ENCODE data around the gene ARHGEF38.

Gene ARHGEF38

GRCh38 chr4:105551965-105552746, at the start of gene ARHGEF38:
TSS of gene ARHGEF38 (plus strand) at chr4:105552620. CDS start at chr4:105552766, 146 bp downstream.
- DNase-seq (ENCODE audit: low read depth in 2 of 2): no peak

DNA sequence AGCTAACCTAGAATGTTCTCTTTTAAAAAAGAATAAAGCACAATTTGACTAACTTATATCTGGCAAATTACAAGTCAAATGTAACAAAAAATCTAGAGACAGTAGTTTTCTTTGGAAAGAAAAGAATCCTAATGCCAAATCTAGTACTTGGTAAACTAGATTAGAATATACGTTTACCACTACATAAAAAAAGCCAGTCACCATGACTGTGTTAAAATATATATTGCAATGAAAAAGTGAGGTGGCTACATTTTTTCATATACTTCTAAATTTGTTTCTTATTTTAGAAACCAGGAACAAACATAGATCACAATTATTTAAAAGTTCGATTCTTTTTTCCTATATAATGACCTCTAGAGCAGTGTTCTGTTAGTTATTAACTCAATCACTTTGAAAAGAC, 48.9 kb upstream of the ARHGEF38 start:
- DNase-seq (ENCODE audit: low read depth in 2 of 2): no peak

DNA sequence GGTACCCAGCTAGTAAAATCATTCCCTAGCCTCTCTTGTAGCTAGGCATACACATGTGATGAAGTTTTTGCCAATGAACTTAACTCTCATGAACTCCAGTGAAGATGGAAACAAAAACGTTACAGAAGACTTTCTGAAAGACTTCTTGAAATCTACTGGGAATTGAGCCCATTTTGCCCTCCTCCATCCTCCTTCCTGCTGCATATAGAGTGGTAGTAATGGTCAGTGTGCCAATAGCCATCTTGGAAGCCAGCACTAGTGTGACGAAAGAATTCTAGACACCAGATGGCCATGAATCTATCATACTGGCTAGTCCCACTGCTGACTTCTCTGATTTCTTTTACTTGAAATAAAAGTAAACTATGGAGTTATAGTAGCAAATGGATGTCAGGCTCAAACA, 47.7 kb upstream of the ARHGEF38 start:
- DNase-seq (ENCODE audit: low read depth in 2 of 2): no peak

- DNase-seq (ENCODE audit: low read depth in 2 of 2): no peak
Observed at GRCh38 chr4:105509291-105509690, 43.1 kb upstream of the ARHGEF38 start.

DNA sequence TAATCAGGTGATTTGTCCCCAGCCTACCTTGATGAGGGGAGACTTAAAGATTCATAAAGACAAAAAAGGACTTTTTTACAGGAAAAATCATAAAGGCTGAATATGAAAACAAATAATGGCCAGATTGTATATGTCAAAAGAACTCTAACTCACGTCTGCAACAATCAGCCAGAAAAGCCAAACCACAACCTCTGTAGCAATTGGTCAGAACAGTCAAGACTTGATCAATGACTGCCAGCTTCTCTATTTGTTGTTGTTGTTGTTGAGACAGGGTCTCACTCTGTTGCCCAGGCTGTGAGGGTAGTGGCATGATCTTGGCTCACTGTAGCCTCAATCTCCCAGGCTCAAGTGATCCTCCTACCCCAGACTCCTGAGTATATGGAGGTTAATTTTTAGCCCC, 42.7 kb upstream of the ARHGEF38 start:
- DNase-seq (ENCODE audit: low read depth in 2 of 2): no peak

DNA sequence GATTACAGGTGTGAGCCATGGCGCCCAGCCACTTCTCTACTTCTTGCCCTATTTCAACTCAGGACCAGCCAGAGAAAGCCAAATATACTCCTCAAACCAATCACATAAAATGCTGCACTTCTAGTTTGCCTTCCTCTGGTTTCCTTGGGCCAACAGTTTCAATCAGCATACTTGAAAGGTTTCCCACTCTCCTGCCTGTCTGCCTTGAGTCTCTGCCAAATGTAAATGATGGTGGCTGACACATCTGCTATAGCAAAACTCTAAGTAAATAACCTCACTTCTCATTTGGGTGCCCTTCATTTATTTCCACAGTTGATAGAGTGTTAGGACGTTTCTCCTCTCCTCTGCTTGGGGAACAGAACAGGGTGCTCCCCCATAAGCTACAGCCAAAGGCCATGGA, 42.2 kb upstream of the ARHGEF38 start:
- no peak for DNase-seq (ENCODE audit: low read depth in 2 of 2)

- no peak for DNase-seq (ENCODE audit: low read depth in 2 of 2)
Observed at GRCh38 chr4:105520819-105521790, 31.3 kb upstream of the ARHGEF38 start.

DNA sequence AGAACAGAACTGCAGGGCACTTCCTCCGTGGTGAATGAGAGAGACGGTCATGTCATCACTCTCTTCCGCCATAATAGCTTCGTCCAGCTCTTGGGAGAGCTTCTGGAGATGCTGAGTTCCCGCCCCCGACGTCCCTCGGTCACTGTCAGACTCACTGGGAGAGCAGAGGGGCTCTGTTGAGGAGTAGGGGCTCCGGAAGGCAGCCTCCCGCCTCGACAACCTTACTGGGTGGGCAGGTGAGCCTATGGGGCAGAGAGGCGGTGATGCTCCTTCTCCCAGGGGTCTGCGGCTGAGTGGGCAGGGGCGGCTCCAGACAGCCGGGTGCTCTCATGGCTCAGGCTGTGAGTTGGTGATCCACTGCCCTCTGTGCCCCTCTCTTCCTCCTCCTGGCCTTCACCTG, 25.8 kb upstream of the ARHGEF38 start:
- DNase-seq (ENCODE audit: low read depth in 2 of 2): no peak

GRCh38 chr4:105527081-105527480, 25.3 kb upstream of the ARHGEF38 start:
- no peak for DNase-seq (ENCODE audit: low read depth in 2 of 2)

- DNase-seq (ENCODE audit: low read depth in 2 of 2): no peak
Observed at GRCh38 chr4:105536601-105537000, 15.8 kb upstream of the ARHGEF38 start.

DNA sequence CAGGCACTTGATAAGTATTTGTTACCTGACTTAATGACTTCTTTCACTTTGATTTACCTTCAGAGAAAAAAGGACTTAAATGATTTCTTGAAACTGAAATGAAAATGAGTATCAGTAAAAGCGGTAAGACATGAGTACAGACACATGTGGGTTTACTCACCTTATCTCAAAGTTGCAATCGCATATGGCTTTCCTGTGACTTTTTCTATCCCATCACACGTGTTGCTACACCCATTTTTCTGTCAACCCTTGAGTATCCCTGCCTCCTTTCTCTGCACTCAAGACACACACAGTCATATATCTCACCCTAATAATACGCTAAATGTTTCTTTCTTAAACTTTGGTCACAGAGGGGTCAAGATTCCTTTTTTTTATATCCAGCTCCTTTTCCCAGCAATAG, 11.0 kb upstream of the ARHGEF38 start:
- DNase-seq (ENCODE audit: low read depth in 2 of 2): no peak

GRCh38 chr4:105542039-105542438, 10.4 kb upstream of the ARHGEF38 start:
- DNase-seq (ENCODE audit: low read depth in 2 of 2): no peak

DNA sequence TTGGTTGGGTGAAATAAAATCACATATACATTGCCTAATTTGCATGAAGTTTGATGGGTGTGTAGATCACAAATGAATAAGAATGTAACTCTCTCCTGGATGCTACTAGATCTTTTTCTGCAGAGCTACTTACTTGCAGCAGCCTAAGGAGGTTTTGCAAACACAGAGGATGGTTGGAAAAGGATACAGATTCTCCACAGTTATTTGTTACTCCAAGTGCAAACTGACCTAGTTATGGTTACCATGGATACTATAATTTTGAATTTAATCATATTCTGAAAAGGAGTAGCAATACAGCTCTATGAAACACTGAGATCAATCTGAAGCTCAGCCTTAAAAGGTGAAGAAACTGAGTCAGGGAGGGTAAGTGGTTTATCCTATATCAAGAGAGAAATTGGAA, 9.1 kb upstream of the ARHGEF38 start:
- no peak for DNase-seq (ENCODE audit: low read depth in 2 of 2)

GRCh38 chr4:105543881-105544280, 8.5 kb upstream of the ARHGEF38 start:
- no peak for DNase-seq (ENCODE audit: low read depth in 2 of 2)

GRCh38 chr4:105544520-105545286, 7.7 kb upstream of the ARHGEF38 start:
- no peak for DNase-seq (ENCODE audit: low read depth in 2 of 2)

DNA sequence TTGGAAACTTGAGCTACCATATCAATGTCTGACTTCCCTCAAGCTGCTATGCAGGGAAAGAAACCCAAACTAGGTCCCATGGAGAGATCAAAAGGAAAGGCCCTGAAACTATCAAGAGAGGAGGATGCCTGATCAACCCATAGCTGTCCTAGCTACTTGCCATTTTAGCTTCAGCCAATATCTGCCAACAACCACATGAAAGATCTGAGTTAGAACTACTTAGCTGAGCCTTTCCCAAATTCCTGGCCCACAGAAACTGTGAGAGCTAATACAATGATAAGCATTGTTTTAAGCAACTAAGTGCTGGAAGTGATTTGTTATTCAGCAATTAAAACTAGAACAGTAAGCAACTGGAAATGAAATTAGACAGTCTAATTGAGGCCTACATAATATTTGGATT, 6.3 kb upstream of the ARHGEF38 start:
- no peak for DNase-seq (ENCODE audit: low read depth in 2 of 2)

DNA sequence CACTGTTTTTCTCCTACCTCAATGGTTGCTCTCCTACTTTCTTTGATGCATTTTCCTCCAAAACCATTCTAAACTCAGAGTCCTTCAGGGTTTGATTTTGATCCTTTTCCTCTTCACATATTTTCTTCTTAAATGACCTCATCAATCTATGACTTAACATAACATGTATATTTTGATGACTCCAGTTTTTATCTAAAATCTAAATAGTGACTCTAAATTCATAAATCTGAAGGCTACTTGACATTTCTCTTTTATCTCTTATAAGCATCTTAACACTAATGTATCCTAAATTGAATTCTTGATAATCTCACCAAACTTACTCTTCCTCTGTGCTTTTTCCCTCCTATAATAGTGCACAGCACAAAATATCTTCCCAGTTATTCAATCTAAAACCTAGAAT, 4.7 kb upstream of the ARHGEF38 start:
- no peak for DNase-seq (ENCODE audit: low read depth in 2 of 2)

GRCh38 chr4:105548483-105548882, 3.9 kb upstream of the ARHGEF38 start:
- DNase-seq (ENCODE audit: low read depth in 2 of 2): no peak

DNA sequence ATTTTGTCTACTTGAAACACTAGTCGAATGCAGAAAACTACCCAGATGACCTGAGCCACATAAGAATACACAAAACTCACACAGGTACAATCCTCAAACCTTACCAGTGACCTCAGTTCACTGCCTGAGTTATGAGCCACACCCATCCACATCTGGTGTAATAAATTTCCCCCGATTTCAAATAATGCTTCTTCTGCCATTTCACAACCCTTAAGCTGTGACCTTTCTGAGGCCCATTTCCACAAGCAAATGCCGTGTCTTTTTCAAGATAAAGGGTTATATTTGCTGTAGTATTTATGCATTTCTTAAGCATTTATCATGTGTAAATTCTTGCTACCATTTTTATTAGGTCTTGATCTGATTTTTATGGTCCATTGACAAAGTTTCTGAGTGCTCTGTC, 1.8 kb upstream of the ARHGEF38 start:
- DNase-seq (ENCODE audit: low read depth in 2 of 2): no peak

DNA sequence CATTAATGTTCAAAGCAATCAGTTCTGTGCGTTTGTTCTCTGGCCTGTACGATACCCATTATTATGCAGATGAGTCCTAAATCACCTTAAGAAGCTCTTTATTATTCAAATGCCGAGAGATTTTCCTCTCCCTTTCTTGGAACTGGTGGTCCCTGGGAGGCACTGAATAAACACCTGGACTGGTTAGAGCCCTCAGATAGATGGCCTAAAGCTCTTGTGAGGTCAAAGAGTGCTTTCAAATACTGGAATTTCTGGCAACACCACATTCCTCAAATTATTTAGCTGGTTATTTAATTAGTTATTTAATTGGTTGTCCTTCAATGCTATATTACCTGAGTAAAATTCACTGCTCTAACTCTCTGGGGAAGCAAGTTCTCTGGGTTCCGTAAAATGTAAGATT, 3.0 kb downstream of the ARHGEF38 start:
- no peak for DNase-seq (ENCODE audit: low read depth in 2 of 2)

DNA sequence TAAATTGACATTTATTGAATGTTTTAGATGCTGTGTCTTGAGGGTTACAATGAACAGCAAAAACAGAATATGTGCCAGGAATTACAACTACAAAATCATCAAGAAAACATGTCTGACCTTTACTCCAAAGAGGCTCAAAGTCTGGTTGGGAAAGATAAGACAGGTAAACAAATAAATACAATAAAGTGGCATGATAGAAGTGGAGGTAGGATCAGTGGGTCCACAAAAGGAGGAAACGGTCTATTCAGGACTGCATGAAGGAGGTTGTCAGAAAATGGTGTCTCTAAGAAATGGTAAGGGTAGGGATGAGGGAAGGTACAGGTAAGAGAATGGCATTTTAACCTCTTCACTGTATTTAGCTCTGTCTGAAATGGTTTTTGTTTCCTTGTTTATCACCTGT, 3.8 kb downstream of the ARHGEF38 start:
- no peak for DNase-seq (ENCODE audit: low read depth in 2 of 2)

- DNase-seq (ENCODE audit: low read depth in 2 of 2): no peak
Observed at GRCh38 chr4:105558277-105558676, 5.9 kb downstream of the ARHGEF38 start.

Data from activated CD4-positive, alpha-beta T cell treated with anti-CD3 and anti-CD28 coated beads for 24 hours (primary cell).